ENCODE measurements around the gene SLC6A19.
"Not testable (repeated sequence)": the region's sequence is repeated elsewhere in the genome, so short reads cannot be mapped to it uniquely, and the experiment has no call there.

Gene SLC6A19

DNA sequence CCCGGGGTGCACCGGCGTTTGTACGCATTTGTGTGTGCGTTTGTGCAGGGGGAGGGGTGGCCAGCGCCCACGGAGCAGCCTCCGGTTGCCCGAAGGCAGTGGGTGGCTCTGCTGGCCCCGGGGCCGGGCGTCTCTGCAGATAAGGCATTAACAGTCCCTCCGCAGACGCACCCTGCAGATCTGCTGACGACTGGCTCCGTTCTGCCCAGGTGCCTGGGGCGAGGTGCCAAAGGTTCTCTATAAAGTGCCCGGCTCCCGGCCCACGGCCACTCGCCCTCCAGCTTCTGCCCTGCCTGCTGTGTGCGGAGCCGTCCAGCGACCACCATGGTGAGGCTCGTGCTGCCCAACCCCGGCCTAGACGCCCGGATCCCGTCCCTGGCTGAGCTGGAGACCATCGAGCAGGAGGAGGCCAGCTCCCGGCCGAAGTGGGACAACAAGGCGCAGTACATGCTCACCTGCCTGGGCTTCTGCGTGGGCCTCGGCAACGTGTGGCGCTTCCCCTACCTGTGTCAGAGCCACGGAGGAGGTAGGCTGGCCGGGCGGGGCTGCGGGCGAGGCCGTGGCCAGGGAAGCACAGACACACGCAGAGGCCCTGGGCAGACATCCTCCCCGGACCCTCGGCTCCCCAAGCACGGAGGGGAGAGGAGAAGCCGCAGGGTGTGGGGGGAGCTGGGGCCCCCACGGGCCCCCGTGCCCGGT, at the start of gene SLC6A19:
Gene SLC6A19 (plus strand): TSS at position 269 of the 699 bp plus-strand sequence. CDS start 56 bp downstream, at position 325.
- DNase-seq, result no peak

DNA sequence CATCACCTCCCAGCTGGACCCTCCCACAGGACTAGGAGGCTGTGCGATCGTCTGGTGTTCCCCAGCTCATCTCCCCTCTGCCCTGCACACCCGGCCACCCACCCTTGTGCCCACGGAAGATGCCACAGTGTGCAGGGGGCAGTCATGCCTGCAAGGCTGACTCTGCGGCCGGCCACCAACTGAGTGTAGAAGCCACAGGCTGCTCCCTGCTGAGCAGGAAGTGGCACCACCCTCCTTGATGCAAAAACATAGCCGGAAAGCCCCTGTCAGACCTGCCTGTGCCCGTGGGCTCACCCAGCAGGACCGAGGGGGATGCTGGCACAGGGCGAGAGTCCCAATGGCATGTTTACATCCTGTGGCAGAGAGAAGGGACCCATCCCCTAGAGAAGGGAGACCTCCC, 49.2 kb upstream of the SLC6A19 start:
- DNase-seq, result no peak

DNA sequence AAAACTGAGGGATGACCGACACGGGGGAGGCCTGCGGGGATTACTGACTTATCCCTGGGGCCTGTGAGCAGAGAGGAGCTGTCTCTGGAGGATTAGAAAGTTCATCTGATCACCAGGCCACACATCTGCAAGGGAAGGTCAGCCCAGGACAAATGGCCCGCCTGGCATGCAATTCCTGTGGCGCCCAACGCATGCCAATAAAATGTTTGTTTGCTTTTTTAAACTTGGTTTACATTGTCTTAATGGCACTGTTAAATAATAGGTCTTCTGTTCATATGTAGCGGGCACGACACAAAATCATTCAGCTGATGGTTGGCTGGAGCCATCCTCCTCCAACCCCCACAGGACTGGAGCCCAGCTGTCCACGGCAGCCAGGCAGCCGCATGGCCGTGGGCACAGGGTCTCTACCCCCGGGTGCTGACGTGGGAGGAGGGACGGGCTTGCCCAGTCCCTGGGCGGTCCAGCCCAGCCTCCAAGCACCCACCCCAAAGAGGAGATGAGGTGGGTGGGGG, 48.6 kb upstream of the SLC6A19 start:
- DNase-seq, result no peak

DNA sequence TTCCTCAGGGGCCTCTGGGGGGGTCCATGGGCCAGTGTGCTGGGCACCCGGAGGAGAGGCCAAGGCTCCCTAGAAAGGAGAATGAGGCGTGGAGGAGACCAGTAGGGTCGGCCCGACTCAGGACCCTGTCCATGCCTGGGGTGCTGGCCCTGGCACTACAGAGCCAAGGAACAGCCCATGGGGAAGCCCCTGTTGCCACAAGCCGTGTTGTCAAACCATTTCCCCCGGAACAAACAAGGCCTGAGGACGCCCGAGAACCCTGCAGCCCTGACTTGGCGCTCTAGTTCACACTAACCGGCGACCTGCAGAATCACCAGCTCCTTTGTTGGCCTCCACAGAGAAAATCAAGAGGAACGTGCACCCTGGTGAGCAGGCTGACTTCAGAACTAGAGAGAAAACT, 48.0 kb upstream of the SLC6A19 start:
- DNase-seq, result no peak

DNA sequence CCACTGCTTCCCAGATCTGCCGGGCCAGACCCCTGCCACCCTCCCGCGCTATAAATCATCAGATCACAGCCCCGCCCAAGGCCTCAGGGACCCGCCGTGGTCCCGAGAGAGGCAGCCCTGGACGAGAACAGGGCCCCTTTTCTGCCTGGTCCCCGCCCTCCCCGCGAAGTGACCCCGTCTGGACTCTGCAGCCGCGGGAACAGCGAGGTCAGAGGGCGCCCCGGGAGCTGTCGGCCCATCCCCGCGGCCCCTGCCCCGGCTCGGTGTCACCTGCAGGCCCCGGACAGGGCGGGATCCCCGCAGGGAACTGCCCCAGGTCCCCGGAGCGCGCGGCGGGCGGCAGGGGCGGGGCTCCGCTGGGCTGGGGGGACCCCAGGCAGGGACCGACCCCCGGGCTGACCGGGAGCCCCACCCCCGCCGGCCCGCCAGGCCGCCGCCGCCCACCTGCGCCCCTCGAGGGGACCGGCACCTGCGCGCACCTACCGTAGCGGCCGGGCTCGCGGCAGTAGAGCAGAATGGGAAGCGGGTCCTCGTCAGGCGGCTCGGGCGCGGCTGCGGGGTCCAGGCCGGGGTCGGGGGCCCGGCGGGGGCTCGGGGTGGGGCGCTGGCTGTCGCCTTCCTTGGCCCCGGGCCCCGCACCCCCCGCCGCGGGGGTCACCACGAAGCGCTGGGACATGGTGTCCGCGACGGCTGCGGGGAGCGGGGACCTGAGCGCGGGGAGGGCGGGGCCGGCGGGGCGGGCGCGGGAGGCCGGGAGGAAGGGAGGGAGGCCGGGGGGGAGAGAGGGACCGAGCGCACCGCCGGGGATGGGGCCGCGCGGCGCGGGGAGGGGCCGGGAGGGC, 46.0 kb upstream of the SLC6A19 start:
- no peak for DNase-seq

DNA sequence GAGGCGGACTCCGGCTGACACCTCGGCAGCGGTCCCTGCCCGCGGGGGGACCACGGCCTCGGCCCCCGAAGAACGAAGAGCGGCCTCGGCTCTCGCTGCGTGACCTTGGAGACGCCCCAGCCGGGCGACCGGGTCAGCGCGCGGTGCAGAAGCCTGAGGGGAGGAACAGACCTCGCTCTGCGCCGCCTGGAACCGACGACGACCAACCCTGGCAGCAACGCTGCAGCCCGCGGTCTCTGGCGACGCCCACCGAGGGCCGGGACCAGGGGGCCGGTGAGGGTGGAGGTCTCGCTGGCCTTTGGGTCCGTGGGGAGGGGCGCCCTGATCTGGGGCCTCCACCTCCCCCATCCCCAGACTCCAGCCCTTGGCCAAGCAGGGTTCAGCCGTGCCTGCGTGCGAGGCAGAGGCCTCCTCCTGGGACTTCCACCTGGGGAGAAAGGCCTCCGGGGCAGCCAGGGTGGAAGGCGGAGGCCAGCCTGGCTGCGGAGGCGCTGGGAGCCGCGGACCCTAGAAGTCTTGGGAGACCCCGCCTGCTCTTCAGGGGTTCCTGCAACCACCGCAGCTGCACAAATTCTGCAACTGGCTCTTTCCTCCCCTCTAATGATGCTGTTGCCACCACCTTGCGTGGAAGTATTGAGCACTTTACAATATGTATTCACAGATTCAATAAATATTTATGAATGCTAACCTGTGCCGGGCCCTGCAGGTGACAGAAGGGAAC, 45.2 kb upstream of the SLC6A19 start:
- no peak for DNase-seq

DNA sequence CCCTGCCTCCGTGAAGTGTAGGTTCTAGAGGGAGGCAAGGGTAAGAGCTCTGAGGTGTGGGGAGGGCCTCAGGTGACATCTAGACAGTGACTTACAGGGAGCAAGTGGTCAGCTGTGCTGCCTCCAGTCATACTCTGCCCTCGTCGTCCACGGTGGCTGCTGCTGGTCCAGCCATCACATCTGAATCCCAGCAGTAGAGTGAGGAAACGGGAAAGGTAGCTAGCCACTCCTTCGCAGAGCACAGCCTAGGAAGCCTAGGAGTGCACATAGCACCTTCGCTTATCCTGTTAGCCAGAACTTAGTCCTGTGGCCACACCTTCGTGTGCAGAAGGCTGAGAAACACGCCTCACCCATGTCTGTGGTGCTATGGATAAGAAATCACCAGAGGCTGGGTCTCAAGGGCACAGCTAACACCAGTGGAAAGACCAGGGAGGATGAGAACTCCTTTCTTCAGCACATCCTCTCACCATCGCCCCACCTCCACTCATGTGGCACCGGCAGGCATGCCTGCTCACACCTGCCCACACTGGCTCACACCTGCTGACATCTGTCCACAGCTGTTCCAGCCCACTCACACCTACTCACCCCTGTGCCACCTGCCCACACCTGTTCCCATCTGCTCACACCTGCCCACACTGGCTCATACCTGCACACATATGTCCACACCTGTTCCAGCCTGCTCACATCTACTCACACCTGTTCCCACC, 44.5 kb upstream of the SLC6A19 start:
- no peak for DNase-seq

DNA sequence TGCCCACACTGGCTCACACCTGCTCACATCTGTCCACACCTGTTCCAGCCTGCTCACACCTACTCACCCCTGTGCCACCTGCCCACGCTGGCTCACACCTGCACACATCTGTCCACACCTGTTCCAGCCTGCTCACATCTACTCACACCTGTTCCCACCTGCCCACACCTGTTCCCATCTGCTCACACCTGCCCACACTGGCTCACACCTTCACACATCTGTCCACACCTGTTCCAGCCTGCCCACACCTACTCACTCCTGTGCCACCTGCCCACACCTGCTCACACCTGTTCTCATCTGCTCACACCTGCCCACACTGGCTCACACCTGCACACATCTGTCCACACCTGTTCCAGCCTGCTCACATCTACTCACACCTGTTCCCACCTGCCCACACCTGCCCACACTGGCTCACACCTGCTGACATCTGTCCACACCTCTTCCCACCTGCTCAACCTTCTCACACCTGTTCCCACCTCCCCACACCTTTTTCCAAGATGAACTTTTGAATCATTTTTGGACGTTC, 43.9 kb upstream of the SLC6A19 start:
- not testable (repeated sequence) for DNase-seq

DNA sequence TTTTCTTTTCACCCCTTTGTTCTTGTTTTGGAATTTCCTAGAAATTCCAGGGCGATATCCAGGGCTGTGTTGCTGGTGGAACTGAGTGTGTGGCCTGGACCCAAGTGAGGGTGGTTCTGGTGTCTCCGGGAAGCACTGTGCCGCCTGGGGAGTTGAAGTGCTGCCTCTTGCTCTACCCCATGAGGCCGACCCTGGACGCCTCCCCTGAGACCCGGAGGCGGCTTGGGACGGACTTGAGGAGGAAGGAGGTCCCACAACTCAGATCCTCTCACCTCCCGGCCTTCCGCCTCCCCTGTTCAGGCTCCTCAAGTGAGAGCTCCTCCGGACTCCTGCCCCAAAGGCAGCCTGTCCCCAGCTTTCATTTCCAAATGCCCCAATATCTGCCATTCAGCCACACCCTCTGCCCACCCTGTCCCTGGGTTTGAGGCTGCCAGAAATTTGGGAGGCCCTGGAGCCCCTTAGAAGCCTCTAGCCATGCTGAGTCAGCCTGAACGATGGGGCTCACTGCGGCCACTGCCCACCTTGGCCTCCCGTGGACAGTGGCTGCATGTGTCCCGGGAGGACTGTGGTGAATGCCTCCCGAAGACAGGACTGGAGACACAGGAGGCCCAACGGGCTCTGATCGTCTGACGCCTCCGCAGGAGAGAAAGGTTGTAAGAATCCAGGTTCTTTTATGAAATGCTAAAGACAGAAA, 42.6 kb upstream of the SLC6A19 start:
- no peak for DNase-seq

DNA sequence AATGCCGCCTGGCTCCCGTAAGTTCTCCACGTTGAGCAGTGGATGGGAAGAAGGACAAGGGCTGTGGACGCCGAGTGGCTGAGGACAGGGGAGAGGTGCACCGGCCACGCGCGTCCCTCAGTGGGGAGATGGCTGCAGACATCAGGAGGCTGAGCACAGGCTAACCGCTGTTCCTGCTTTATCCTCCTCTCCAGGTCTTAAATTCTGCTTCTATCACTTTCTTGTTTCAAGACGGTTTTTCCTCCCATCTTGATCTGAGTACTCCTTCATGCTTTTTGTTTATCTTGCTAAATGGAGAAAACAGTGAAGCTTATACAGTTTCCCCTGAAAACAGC, 42.1 kb upstream of the SLC6A19 start:
- DNase-seq, result no peak

DNA sequence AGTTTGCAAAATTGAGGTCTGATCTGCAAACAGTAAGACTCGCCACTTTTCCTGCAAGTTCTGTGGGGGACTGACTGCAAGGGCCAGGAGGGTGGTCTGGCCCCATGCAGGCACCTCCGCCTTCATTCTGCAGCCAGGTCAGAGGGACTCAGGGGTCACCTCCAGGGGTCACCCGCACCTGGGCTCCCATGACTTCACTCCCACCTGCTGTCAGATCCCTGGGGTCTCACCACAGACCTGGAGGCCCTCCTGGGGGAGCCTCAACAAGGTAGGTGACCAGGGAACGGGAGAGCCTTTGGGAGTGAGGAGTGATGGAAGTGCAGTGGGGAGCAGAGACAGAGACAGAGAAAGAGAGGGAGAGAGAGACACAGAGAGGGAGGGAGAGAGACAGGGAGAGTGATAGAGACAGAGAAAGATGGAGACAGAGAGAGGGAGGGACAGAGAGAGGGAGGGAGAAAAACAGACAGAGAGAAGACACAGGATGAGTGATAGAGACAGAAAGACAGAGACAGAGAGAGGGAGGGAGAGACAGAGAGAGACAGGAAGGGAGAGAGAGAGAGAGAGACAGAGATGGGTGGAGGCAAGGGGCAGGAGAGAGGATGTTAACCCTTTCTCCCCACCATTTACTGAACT, 41.5 kb upstream of the SLC6A19 start:
- no peak for DNase-seq

DNA sequence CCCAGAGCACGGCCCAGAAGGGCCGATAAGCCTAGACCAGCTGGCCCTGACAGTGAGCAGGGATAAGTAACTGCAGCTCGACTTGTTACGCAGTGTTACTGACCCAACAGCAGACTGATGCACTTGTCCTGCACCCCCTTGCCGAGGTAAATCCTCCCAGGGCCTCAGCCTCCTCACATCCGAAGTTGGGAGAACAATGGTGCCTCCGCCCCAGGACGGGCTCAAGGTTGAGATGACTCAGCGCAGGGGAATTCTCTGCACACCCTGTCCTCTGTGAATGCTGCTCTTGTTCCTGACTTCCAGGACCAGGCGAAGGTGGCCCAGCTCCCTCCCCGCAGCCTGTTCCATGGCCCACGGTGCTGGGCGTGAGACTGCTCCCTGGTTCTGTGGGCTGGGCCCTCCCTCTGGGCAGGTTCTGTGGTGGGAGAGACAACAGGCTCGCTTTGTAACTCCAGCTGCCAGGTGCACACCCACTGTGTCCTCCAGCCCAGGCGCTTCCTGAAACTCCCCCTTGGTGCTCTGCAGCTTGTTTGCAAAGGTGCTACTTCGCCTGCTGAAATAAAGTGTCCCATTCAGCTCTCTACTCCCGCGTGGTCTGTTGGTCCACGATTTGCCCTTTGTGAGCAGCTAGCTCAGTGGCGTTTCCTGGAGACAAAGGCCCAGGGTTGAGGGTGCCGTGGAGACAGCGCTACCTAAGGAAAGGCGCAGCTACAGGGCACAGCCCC, 40.1 kb upstream of the SLC6A19 start:
- no peak for DNase-seq

DNA sequence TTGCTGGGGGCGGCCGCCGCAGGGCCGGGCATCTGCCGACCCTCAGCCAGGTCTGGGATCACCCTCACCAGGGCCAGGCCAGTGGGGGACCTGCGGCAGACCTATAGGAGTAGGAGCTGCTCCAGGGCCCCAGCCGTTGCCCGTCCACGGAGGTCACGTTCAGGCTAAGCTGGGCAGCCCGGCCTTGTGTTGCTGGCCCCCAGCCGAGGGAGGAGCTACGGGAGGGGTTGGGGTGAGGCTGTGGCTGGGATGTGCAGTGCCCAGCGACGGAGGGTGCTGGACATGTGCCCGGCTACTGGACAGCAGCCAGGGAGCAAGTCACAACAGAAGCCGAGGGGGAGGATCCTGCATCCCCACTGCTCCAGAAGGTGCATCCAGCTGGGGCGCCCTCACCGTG, 39.6 kb upstream of the SLC6A19 start:
- DNase-seq, result no peak

DNA sequence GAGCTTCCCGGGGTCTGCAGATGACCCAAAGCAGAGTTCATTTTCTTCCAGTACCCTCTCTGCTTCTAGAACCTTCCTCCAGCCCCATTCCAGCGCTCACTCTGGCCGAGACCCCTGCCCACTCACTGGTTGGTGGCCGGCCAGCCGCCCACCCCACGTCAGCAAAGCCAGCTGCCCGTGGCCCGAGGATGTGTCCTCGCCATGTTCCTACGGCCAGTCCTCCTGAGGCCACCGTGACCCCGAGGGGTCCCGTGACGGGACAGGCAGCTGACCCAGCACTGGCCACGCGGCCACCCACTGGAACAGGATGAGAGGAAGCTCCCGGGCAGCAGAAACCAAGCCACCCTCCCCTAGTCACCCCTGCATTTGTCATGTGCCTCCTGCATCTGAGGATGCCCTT, 39.1 kb upstream of the SLC6A19 start:
- no peak for DNase-seq

DNA sequence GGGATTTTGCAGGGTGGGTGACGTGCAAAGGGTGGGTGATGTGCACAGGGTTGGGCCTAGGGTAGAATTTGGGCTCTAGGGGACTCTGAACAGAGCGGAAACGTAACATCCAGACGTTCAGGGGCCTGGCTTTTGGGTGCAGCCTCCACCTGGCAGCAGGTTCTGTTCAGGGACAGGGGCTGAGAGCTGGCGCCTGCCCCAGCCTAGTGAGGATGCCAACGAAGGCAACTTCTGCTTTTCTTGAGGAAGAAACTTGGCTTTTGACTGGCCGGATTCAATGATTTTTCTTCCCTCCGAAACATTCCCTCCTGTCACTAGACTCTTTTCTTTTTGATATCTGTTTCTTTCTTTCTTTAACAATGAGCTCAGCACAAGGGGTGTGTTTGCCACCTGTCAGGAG, 38.6 kb upstream of the SLC6A19 start:
- DNase-seq, result peak; percentile 2

DNA sequence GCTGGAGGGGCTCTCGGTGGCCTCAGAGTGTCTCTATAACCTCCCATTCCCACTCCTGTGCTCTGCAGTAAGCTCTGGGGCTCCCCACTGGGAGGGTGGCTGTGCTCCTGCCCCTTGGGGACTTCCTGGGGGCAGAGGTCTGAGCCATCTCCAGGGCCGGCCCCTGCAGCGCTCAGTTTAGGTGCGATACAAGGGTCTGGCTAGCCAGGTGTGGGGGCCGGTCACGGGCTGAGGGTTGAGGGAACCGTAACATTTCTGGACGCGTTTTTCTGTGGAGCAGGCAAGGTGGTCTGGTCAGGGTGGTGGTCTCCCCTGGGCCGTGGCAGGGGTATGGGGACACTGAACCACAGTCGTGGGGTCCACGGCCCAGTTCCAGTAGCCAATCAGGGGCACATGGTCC, 38.0 kb upstream of the SLC6A19 start:
- DNase-seq, result no peak

DNA sequence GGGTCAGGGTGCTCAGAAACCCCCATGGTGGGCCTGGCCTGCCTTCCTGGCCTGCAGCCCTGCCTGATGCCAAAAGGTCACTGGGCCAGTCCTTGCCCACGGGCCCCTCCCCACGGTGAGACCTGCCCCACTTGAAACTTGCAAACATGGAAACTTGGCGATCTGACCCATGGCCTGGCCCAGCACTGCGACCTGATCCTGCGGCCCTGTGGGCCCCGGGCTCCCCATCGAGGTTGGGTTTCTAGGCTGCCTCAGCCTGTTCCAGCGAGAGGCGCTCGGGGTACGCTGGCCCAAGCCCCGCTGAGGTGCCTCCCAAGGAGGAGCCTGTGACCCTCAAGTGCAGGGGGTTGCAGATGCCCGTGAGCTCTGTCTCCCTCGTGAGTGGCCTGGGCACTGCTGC, 37.5 kb upstream of the SLC6A19 start:
- DNase-seq, result no peak

DNA sequence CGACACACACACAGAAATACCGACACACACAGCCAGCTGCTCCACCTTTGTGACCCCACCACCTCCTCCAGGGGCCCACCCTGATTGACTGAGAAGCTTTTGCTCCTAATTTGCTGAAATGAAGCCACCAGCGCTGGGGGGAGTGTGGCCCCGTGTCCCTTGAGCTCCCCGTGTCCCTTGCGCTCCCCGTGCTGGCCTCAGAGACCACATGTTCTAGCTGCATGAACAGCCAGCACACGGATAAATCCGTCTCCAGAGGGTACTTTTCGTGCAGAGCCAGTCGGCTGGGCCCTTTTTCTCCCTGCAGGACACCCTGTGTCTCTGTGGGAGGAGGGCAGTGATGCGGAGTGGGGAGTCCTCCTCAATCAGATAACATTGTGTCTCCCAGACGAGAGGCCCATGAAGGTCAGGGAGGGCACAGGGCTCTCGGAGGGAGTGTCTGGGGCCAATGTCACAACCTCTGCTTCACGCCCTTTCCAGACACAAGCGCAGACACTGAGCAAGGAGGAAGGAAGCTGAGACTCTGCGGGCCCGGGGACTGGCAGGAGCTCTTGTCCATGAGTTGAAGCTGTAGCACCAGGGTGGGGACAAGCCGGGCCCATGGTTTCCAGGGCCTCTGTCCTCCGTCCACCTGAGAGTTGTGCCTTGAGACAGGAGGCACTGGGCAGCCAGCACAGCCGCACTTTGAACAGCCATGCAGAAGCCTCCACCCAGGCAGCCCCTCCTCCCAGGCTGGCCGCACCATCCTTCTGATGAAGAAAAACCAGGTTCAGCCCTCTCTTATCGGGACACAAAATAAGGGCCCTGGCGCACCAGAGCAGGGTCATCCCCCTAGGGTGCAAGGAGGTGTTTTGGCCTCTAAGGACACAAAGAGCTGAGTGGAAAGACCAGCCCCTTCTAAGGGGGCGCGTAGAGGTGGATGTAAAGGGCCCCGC, 36.4 kb upstream of the SLC6A19 start:
- no peak for DNase-seq

DNA sequence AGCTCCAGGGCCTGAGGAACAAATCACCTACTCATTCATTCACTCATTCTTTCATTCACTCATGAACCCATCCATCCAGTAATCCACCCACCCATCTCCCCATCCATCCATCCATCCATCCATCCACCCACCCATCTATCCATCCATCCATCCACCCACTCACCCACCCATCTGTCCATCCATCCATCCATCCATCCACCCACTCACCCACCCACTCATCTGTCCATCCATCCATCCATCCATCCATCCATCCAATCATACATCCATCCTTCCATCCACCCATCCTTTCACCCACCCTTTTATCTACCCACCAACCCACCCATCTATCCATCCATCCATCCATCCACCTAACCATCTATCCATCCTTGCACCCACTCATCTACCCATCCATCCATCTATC, 35.5 kb upstream of the SLC6A19 start:
- no peak for DNase-seq

DNA sequence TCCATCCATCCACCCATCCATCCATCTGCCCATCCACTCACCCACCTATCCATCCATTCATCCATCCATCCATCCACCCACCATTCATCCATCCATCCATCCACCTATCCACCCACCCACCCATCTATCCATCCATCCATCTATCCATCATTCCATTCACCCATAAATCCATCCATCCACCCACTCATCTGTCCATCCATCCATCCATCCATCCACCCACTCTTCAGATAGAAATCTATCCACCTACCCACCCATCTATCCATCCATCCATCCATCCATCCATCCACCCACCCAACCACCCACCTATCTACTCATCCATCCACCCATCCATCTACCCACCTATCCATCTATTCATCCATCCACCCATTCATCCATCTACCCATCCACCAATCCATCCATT, 35.0 kb upstream of the SLC6A19 start:
- no peak for DNase-seq

Data from GDM1 (cell line).